NB4 (cell line): ENCODE measurements around the gene ACBD5.

Source experiments
- CTCF ChIP-seq: IDR thresholded peaks from one replicate; pipeline ENCODE4 v1.5.1; 2012; ENCODE audit warnings: low read depth, low read length
- MAX ChIP-seq: IDR thresholded peaks from 2 replicates; pipeline ENCODE4 v1.6.1; 2011; ENCODE audit warnings: low read depth, low read length
- MYC ChIP-seq: IDR thresholded peaks from 2 replicates; pipeline ENCODE4 v1.6.1; 2011; ENCODE audit warnings: low read depth, low read length
- POLR2A ChIP-seq: IDR thresholded peaks from 2 replicates; pipeline ENCODE4 v1.6.1; 2011; ENCODE audit warnings: mild to moderate bottlenecking; ENCODE audit not compliant: insufficient read length; ENCODE audit errors: extremely low read depth

GRCh38 chr10:27258838-27259812 is 18.5 kb upstream of the ACBD5 start:
- no peak for TF ChIP-seq POLR2A
- no peak for TF ChIP-seq CTCF
- no peak for TF ChIP-seq MAX
- no peak for TF ChIP-seq MYC
